HG02852 (cell line): ENCODE measurements around the gene LAMTOR2.
"Not testable (repeated sequence)": the region's sequence is repeated elsewhere in the genome, so short reads cannot be mapped to it uniquely, and the experiment has no call there.

Experiments used
- ATAC-seq: cut with Tn5 transposase; IDR thresholded peaks from one replicate; pipeline ENCODE4 v1.9.1; 2021; ENCODE audit warnings: mild to moderate bottlenecking, moderate library complexity; ENCODE audit not compliant: unreplicated experiment

The LAMTOR2 gene

DNA sequence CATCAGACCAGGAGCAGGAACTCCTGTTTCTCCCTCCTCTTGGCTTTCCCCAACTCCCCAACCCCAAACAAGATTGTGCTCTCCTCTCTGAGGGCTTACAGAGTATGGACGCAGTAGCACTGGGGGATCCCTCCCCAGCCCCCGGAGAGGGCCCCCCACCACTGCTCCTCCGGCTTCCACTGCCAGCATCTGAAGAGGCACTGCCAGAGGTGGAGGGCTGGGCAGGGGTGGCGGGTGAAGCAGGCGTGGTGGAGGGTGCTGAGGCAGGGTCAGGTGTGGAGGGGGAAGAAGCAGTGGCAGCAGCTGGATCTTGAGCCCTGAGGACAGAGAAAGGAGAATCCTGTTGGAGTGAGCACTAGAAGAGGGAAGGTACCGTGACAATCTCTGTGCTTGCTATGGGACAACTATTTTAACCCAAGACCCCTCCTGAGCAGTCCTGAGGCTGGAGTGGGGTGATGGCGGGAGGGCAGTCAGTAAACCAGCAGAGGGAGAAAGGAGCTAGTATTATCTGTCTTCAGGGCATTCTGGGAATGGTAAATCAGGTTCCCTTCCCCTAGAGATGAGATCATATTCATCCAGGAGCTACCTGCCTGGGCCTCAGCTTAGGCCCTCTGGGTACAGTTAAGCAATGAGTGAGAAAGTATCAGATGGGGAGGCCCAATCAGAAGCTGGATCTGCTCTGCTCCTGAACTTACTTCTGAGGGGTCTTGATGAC is 3.4 kb upstream of the LAMTOR2 start:
- no peak for ATAC-seq

DNA sequence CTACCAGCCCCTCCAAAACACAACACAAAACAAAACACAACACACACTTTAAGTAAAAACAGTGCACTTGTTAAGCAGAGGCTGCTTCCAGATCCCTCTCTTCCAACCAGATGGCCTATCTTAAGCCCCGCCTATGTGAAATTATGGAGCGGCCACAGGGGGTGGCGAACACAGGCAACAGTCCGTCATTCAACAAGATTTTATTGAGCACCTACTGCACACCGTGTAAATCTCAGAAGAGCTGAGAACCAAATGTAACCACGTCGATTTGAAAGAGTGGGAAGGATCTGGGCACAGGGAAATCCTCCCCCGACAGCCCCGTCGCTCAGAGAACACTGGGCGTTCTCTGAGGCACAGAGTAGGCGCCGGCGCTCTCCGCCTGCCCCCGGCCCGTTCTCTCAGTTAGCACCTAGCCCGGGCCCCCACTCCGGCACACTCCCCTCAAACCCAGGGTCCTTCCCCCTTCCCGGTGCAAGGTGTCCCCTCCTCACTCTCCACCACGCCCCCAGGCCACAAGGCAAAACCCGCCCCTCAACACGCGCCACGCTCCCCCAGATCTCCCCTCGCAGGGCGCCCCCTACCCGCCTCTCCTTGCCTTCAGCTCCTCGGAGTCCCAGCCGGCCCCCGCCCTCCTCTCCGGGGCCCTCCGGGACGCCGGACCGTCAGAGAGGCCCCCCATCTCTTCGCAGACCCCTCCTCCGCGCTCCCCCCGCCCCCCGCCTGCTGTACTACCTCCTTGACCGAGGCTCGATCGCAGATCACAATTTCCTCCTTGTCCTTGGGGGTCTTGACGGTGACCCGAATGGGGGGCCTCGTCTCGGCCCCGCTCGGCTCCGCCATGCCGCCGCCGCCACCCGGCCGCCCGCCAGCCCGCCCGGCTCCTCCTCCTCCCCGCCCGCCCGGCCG is 1.5 kb upstream of the LAMTOR2 start:
- no peak for ATAC-seq

DNA sequence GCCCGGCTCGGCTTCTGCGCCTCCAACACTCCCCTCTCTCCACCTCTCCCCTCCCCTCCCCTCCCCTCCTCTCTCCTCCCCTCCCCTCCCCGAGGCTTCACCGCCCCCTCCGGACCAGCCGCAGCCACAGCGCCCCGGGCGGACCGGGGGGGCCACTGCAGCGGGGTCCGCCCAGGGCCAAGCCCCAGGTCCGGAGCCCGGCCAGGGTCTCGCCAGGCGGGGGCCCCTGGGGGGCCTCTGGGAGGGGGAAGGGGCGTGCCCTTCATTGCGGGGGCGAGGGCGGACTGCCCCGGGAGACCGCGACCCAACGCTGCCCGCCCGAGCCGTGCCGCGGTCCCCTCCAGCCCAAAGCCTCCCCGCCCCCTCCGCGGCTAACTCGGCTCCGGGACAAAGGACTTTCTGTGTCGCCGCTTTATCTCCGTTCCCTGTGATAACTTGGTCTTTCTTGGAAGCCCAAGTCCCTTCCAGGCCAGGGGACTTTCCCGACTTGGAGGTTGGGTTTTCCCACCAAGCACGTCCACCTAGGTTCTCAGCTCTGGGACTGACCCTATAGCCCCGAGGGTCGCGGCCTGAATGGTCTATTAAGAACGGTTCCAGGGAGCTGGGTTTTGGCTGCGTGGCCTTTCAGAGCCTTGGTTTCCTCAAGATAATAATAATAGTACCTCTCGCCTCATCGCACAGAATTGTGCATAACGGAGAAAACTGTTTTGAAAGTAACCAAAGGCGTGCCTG is 648 bp upstream of the LAMTOR2 start, which contains the start of gene UBQLN4:
Gene UBQLN4 (minus strand): TSS at position 31 of the 732 bp plus-strand sequence. CDS start 97 bp downstream, outside the sequence.
- peak; percentile 46 for ATAC-seq

DNA sequence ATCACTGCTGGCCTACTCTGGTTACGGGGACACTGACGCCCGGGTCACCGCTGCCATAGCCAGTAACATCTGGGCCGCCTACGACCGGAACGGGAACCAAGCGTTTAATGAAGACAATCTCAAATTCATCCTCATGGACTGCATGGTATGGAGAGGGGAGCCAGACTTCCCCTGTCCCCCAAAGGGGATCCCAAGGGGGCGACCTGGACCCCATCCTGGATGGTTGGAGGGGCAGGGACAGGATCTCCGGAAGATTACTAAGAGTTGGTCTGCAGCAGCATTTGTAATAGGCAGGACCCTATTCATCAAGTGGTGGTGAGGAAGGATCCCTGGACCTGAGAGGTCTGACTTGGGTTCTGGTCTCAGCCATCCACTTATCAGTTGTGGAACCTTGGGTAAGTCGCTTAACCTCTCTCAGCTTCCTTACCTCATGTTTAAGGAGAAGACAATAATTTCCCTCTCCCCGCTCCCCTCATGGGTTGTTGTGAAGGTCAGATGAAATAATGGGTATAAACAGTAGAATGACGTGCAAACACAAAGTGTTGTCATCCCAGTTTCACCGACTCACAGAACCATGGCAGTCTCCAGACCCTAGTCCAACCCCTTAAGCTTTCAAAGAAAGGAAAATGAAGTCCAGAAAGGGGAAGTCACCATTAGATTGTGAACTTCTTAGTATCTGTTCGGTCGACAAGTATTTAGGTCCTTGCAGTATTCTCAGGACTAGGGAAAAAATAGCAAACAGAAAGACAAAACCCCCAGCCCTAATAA is 883 bp downstream of the LAMTOR2 start:
- ATAC-seq, result no peak

DNA sequence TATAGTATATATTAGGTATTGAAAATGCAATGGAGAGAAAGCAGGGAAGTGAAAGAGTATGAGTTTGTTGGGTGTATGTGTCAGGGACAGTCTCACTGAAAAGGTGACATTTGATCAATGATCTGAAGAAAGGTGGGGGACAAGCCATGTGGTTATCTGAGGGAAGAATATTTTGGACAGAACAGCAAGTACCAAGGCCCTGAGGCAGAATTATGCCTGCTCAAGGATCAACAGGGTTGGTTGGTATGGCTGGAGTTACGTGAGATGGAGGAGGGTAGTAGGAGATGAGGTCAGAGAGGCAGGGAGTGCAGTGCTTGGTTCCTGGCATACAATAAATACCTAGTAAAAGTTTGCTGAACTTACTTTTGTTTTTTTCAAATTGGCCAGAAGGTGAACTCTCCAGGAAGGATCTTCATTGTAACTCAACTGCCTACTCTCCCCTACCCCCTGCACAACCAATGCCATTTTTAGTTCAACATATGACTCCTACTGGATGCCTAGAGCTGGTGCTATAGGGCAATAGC is 1.8 kb downstream of the LAMTOR2 start:
- ATAC-seq, result no peak

DNA sequence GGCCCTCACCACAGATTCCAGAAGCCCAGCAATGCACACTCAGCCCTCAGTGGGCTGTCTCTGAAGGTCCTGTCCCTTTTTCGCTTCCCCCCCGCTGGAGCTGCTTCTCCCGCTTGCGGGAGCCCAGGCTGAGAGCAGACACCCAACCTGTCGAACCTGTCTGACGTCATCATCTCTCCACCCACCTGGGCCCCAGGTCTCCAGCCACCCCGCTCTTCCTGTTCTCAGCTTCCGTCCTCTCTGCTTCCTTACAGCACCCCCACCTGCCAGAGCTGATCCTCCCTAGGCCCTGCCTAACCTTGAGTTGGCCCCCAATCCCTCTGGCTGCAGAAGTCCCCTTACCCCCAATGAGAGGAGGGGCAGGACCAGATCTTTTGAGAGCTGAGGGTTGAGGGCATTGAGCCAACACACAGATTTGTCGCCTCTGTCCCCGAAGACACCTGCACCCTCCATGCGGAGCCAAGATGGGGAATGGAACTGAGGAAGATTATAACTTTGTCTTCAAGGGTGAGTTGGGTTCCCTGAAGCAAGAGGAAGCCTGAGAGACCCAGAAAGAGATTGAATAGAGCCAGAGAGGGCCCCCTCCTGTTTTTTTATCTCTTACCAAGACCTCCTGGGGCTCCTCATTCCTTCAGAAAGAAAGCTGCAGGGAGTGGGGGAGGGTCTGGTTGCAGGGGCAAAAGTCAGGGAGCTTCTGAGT is 6.5 kb downstream of the LAMTOR2 start, which contains the start of gene RAB25:
Gene RAB25 (plus strand): TSS at position 224 of the 700 bp plus-strand sequence. CDS start 241 bp downstream, at position 465.
- no peak for ATAC-seq

DNA sequence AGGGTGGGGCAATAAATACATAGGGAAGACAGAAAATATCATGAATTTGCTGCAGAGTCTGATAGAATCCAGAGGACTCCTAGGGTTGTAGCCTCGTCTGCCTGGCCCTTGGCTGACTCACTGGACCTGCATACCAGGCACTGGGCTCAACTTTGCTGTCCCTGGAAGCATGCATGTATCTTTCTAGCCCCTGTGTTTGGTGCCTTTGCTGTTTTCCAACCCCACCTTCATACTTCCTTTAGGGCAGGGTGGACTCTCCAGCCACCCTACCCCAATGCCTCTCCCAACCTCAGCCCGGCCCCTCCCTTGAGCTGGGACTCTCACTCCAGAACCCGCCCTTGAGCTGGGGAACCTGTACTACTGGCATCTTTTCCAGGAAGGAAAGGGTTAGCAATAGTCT is 7.6 kb downstream of the LAMTOR2 start:
- ATAC-seq, result no peak

DNA sequence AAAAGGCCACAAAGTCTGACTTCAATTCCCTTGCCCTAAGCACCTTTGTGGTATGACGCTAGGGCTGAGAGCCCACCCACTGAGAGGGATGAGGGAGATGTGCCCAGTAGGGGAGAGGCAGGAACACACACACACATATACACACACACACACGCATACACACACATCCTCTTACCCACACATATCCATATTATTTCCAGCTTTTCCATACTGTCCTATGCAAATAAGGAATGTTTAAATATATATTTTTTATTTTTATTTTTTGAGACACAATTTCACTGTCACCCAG is 9.4 kb downstream of the LAMTOR2 start:
- ATAC-seq, result no peak

DNA sequence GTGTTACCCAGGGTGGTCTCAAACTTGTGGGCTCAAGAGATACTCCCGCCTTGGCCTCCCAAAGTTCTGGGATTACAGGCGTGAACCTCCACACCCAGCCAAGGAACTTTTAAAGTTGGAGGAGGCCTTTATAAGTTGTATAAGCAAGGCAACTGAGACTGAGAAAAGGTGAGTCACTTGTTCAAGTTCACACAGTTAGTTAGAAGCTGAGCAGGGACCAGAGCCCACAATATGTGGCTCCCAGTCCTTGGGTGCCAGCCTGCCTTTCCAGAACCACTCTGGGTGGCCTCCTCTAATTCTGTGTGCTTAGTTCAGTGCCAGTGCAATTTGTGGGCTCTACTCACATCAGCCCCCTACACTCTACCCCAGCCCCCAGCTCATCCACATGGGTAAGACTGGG is 10.0 kb downstream of the LAMTOR2 start:
- no peak for ATAC-seq

DNA sequence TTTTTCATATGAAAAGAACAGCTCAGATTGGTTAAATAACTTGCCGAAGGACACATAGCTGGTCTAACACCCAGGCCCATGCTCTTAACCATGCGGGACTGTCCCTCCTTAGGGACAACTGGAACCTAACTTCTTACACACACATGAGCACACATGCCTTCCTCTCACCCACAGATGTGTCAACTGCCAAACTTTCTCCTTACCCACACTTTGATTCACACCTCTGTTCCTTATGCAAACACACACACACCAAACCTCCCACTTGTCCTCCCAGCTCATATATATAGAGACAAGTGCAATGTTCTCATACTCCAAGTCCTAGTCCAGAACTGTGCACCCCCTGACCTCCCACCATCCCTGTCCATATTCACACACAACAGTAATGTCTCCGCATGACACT is 10.6 kb downstream of the LAMTOR2 start:
- ATAC-seq, result no peak

DNA sequence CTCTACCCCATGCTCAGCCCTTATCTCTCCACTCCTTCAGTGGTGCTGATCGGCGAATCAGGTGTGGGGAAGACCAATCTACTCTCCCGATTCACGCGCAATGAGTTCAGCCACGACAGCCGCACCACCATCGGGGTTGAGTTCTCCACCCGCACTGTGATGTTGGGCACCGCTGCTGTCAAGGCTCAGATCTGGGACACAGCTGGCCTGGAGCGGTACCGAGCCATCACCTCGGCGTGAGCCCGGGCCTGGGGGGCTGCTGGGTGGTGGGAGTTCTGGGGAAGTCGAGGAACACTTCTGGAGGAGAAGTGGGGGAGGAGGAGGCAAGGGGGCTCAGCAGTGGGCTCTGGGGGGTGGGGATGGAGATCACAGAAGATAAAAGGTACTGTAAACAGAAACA is 11.3 kb downstream of the LAMTOR2 start:
- ATAC-seq, result no peak

DNA sequence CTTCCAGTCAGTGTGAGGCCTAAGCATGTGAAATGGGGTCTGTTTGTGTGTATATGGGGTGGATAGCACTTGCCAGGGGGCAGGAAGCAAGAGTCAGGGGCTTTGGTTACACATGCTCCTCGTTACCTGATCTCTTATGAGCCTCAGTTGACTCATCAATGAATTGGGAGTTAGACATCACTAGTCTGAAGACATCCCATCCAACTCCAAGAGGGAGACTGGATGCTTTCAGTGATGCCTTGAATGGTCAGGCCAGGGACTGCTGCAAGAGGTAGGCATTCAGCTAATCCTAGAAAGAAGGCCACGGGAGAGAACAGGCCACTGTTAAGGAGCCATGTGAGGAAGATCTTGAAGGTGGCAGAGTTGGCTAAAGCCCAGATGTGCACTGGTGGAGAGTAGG is 12.7 kb downstream of the LAMTOR2 start:
- ATAC-seq, result no peak

DNA sequence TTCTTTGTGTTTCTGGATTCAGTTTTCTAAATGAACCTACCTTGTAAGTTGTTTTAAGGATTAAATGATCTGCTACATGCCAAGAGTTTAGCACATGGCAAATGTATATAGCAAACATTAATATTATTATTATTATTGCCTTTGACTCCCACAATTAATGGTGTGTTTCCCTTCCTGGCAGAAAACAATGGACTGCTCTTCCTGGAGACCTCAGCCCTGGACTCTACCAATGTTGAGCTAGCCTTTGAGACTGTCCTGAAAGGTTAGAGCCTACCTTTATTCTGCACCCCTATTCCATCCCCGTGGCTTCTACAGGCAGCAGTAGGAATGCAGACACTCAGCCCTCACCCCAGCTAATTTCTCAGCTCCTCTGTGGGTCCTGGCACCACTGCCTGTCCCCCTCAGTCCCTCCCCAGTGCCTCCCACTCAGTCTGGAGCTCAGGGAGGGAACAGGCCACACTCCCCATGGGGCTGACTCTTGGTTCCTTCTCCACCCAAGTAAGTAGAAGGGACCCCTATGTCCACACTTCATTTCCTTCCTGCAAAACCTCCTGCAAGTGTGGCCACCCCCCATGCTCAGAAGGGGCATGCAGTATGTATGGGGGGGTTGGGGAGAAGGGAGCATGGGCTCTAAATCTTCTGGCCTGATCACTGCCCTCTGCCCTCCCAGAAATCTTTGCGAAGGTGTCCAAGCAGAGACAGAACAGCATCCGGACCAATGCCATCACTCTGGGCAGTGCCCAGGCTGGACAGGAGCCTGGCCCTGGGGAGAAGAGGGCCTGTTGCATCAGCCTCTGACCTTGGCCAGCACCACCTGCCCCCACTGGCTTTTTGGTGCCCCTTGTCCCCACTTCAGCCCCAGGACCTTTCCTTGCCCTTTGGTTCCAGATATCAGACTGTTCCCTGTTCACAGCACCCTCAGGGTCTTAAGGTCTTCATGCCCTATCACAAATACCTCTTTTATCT is 15.2 kb downstream of the LAMTOR2 start:
- no peak for ATAC-seq

DNA sequence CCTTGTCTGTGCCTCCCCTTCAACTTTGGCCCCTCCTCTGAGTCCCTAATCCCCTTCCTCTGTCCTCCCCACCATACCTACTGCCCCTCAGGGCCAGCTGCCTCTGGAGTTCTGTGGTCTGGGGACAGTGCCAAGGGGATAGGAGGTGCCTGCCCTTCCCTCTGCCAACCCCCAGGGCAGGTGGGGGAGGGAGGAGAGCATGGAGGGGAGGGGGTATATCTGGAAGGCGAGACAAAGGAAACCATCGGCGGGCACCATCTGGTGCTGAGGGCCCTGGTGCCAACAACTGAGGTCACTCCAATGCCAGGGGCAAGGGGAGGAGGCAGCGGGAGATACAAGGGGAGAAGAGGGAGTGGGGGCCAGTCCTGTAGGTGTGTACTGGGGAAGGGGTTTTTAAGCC is 16.0 kb downstream of the LAMTOR2 start:
- no peak for ATAC-seq

DNA sequence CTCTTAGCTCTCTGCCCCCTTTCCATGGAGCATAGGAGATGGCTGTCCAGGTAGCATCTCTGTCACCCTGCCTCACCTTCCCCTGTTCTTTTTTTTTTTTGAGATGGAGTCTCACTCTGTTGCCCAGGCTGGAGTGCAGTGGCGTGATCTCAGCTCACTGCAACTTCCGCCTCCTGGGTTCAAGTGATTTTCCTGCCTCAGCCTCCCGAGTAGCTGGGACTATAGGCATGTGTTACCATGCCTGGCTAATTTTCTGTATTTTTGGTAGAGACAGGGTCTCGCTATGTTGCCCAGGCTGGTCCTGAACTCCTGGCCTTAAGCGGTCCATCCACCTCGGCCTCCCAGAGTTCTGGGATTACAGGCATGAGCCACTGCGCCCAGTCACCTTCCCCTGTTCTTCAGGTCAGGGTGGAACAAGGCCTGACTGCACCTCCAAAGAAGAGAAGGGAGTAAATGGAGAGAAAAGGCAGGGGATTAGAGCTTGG is 16.8 kb downstream of the LAMTOR2 start:
- ATAC-seq, result not testable (repeated sequence)

DNA sequence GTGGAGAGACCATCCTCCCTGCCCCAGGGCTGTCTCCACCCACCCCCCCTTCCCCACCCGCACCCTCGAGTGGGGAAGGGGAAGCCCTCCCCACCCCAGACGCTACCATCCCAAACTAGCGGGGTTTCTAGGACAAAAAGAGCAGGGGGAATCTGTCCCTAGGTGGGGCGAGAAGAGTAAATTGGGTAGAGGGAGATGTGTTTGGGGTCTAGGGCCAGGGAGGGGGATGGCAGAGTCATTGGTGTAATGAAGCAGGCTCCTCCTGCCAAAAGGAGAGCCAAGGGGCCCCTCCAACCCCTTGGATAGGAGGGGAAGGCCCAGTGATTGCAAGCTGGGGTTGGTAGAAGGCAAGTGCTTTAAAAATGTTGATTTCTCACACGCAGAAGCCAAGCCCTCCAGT is 17.7 kb downstream of the LAMTOR2 start:
- no peak for ATAC-seq

DNA sequence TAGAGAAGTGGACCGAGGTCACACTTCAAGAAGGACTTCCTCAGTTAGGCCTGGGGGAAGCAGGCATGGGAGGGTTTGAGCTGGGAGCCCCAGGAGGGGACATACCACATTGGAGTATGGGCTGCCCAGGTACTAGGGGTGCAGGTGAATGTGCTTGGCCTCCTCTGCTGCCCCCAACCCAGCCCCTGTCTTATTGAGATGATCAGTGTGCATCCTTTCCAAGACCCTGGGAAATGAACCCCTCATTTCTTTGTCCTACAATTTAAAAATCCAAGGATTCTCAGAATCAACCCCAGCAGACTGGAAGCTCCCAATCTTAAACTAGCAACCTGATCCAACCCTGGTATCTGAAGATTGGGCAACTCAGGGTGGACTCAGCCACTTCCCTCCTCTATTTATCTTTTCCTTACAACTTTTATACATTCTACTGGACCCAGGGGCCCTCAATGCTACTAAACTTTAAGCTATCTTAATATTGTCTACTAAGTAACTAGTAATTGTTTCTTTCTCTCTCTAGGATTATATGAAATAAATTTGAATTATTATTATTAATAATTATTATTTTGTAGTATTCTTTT is 18.6 kb downstream of the LAMTOR2 start:
- ATAC-seq, result no peak

DNA sequence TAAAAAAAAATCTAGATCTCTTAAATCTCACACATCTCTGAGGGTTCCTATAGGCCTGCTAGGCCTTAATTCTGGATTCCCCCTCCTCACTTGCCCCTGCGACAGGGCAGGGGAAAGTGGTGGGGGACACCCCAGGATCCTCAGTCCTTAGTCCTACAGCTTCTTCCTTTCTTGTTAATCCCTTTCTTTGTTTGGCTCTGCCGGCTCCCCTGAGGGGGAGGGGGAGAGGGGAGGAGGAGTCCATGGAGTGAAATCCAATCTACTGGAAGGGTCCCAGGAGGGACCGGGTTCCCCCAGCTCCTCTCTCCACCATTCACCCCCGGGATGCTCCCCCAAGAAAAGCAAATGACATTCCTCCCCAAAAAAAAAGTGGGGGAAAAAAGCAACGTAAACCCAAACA is 19.2 kb downstream of the LAMTOR2 start:
- no peak for ATAC-seq
